K562 (cell line): ENCODE data around the gene IRAK2. TPM values are rescaled to one million over a fixed set of nuclear protein-coding genes. Genes with fewer than 3 reads are reported as not detected.

Experiments used
- ATAC-seq: fragments of 200-7000 bp; cut with Tn5 transposase; 3 replicates; pipeline ENCODE4 v1.9.1; 2020; ENCODE audit warnings: moderate library complexity
- BruUV-seq: library from RNA; stranded (reverse); fragments of 400-500 nt; replicated peaks from 2 replicates; lab custom pipeline; 2021; lab: Mats Ljungman, UMichigan
- CTCF ChIA-PET: fragments of 300-600 bp; formaldehyde crosslinking; extraction: SDS; loops from one replicate; lab custom pipeline; 2021; ENCODE audit warnings: low intra/inter-chr PET ratio; lab: Yijun Ruan, JAX
- POLR2A ChIA-PET: fragments of 300-600, 350-650 bp; sonication (Branson Sonifier 250); formaldehyde crosslinking; extraction: SDS; loops from one replicate; lab custom pipeline; 2021; ENCODE audit warnings: antibody characterized with exemption, inconsistent platforms; lab: Yijun Ruan, JAX
- DNase-seq, 4 experiments: peaks; one replicate each; pipeline versions ENCODE4 v3.0.0 to v3.0.0-alpha.2; 2011 to 2018; ENCODE audit warnings: low spot score in 3 of 4, mixed read lengths in 3 of 4; ENCODE audit errors: extremely low read depth in 1 of 4
- FAIRE-seq: peaks from 2 replicates; lab custom pipeline; 2011; peaks lifted over from hg19 to GRCh38; lab: Jason Lieb, UNC
- H2AFZ ChIP-seq: 2 replicates; pipeline ENCODE4 v1.6.0; 2011; ENCODE audit warnings: low read depth, low read length, control low read depth, inconsistent platforms
- H3K27ac ChIP-seq: fragments of 200-600 bp; 3 replicates; pipeline ENCODE4 v1.8.0; 2011; ENCODE audit warnings: low read depth, mild to moderate bottlenecking, control low read depth, inconsistent platforms, low read length, moderate library complexity, mixed read lengths; ENCODE audit errors: extremely low read depth
- H3K27me3 ChIP-seq, 2 experiments: fragments of 300-600 bp in 1 of 2; 2 replicates in 1 of 2; 3 replicates in 1 of 2; pipeline versions ENCODE4 v1.6.0 to v1.8.0; 2011; ENCODE audit warnings: inconsistent platforms in 2 of 2, low read length in 2 of 2, mild to moderate bottlenecking in 1 of 2, mixed read lengths in 1 of 2, moderate library complexity in 1 of 2; ENCODE audit not compliant: control insufficient read depth in 2 of 2, insufficient read depth in 2 of 2
- H3K36me3 ChIP-seq: fragments of 300-600 bp; 3 replicates; pipeline ENCODE4 v1.8.0; 2011; ENCODE audit warnings: mild to moderate bottlenecking, low read length, inconsistent platforms; ENCODE audit not compliant: control insufficient read depth, insufficient read depth
- H3K4me1 ChIP-seq, 2 experiments: fragments of 200-600 bp in 1 of 2; replicated peaks in 1 of 2; 2 replicates in 1 of 2; 3 replicates in 1 of 2; pipeline versions ENCODE4 v1.5.1 to v1.8.0; 2011; ENCODE audit warnings: inconsistent platforms in 2 of 2, low read length in 2 of 2, mild to moderate bottlenecking in 1 of 2, mixed read lengths in 1 of 2, moderate library complexity in 1 of 2; ENCODE audit not compliant: control insufficient read depth in 2 of 2, insufficient read depth in 2 of 2
- H3K4me2 ChIP-seq: 2 replicates; pipeline ENCODE4 v1.6.1; 2011; ENCODE audit warnings: low read length, control low read depth, inconsistent platforms, mixed read lengths; ENCODE audit not compliant: insufficient read depth
- H3K4me3 ChIP-seq: fragments of 200-600 bp; sonication (generic), shearing (Covaris generic); 2 replicates; pipeline ENCODE4 v1.5.1; 2016; ENCODE audit warnings: control low read depth, inconsistent platforms
- H3K79me2 ChIP-seq: fragments of 200-600 bp; 3 replicates; pipeline ENCODE4 v1.8.0; 2011; ENCODE audit warnings: low read length, inconsistent platforms; ENCODE audit not compliant: control insufficient read depth, insufficient read depth
- H3K9ac ChIP-seq, 2 experiments: 2 replicates each; pipeline versions ENCODE4 v1.6.0 to v1.6.1; 2011; ENCODE audit warnings: low read depth in 2 of 2, low read length in 2 of 2, control low read depth in 1 of 2, inconsistent platforms in 1 of 2, mild to moderate bottlenecking in 1 of 2, mixed read lengths in 1 of 2; ENCODE audit not compliant: insufficient read depth in 1 of 2
- H3K9me1 ChIP-seq: one replicate; pipeline ENCODE4 v1.6.0; 2011; ENCODE audit warnings: inconsistent platforms, mild to moderate bottlenecking, low read length, moderate library complexity; ENCODE audit not compliant: control insufficient read depth, insufficient read depth
- H3K9me3 ChIP-seq: replicated peaks from 2 replicates; pipeline ENCODE4 v1.5.1; 2011; ENCODE audit warnings: low read depth, low read length, inconsistent platforms; ENCODE audit not compliant: control insufficient read depth, insufficient read depth
- H4K20me1 ChIP-seq: replicated peaks from 2 replicates; pipeline ENCODE4 v1.6.1; 2011; ENCODE audit warnings: low read length, inconsistent platforms, mixed read lengths; ENCODE audit not compliant: control insufficient read depth, insufficient read depth
- CHD2 ChIP-seq: IDR thresholded peaks from 2 replicates; pipeline ENCODE4 v1.6.1; 2011; ENCODE audit warnings: low read depth, low read length
- DPF2 ChIP-seq: fragments of 450-650 bp; IDR thresholded peaks from 2 replicates; pipeline ENCODE4 v1.6.1; 2016
- HLTF ChIP-seq: fragments of 450-650 bp; IDR thresholded peaks from 2 replicates; pipeline ENCODE4 v1.6.1; 2016
- HNRNPK ChIP-seq: fragments of 200-400 bp; formaldehyde crosslinking; IDR thresholded peaks from one replicate; pipeline ENCODE4 v1.6.1; 2018; ENCODE audit warnings: mild to moderate bottlenecking, low read depth, low read length; ENCODE audit not compliant: poor library complexity, severe bottlenecking
- NFIC ChIP-seq: fragments of 450-650 bp; IDR thresholded peaks from 2 replicates; pipeline ENCODE4 v1.6.1; 2017; ENCODE audit warnings: mild to moderate bottlenecking, inconsistent platforms
- PHB ChIP-seq: fragments of 250-450 bp; sonication (Bioruptor Pico); IDR thresholded peaks from 2 replicates; pipeline ENCODE4 v1.5.0; 2021
- WGBS: fragments of 100-300 bp; shearing (Covaris generic); methylation state at CpG from one replicate; pipeline ENCODE4 v1.1.6; 2016; ENCODE audit warnings: low coverage, mixed read lengths; ENCODE audit not compliant: insufficient coverage; ENCODE audit errors: missing lambda C conversion rate; 5-methylcytosine and 5-hydroxymethylcytosine counted together
- in situ Hi-C: fragments of 300-500 bp; cut with MboI; formaldehyde crosslinking; loops from 4 replicates; pipeline ENCODE4 v1.15.0; 2018; ENCODE audit warnings: inconsistent platforms, mixed read lengths
- intact Hi-C: fragments of 100-400 bp; cut with micrococcal nuclease; formaldehyde crosslinking; loops from 2 replicates; pipeline ENCODE4 v1.14.2; 2022
- polyA plus RNA-seq, 8 experiments: library from polyadenylated mRNA; depleted of rRNA in 4 of 8; stranded (reverse) in 5 of 8; unstranded in 3 of 8; fragments of >200 nt; fragmentation: Nextera tagmentation in 2 of 8; fragmentation: Illumina TruSeq in 1 of 8; extraction: Ambion mirVana in 2 of 8; extraction: Trizol in 1 of 8; gene quantifications; 2 replicates each; pipeline versions ENCODE4 v1.2.1 to v1.2.3, GENCODE V29; 2011 to 2014; ENCODE audit warnings: inconsistent platforms in 1 of 8, missing spikeins in 1 of 8
- total RNA-seq, 7 experiments: library from RNA; depleted of rRNA in 6 of 7; stranded (reverse); fragments of >200 nt in 6 of 7; fragmentation: Illumina TruSeq in 2 of 7; extraction: Trizol in 2 of 7; gene quantifications; 2 replicates each; pipeline versions ENCODE4 v1.2.1 to v1.2.3, GENCODE V29; 2011 to 2021; ENCODE audit warnings: low replicate concordance in 1 of 7
- TF ChIP-seq, protein P1 (sequence below): fragments of 450-650 bp; formaldehyde crosslinking; IDR thresholded peaks from 2 replicates; pipeline ENCODE4 v1.4.0; 2020; ENCODE audit warnings: mild to moderate bottlenecking, mixed read lengths

The IRAK2 gene
- total and polyA plus RNA-seq, 9 of the 15 experiments (the other 6 are each of a cell fraction or from before 2014, with no cell fraction given), result 0.42 to 4.4 (median 2.7) TPM

DNA sequence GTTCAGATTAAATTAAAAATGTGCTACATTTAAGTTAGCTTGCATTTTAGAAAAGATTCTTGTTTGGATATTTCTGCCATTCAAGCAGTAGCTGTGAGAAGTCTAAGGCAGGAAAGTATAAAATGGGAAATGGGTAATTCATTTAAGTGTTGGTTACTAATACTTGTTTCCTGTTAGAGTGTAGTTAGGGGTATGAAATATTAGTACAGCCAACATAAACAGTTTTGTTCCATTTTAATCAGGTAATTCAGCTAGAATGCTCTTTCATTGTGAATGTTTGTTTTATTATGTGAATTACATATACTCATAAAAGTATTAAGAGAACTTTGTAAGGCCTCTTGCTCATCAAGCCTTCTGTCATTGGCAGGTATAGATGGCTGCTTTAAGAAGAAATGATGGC, 103.4 kb downstream of the IRAK2 start (continued):
- TF ChIP-seq CHD2 (no peak), HNRNPK (no peak), DPF2 (no peak), PHB (CRISPR knock-in tag) (no peak), HLTF (no peak)

DNA sequence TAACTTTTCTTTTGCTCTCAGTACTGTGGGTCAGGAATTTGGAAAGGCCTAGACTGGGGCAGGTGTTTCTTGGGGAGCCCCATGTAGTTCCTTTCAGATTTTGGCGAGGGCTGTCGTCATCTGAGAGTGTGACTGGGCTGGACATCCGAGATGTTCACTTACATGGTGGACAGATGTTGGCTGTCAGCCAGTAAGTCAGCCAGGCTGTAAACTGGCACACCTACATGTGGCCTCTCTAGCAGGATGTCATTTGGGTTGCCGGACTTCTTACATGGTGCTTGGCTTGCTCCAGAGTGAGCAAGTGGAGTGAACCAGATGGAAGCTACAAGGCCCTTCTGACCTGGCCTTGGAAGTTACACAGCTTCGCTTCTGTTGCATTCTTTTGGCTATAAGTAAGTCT, 104.2 kb downstream of the IRAK2 start:
- H3K36me3 ChIP-seq, result peaks cover 88% of the 10 kb centered on the region
- in situ Hi-C loops (no loop called here), intact Hi-C loops (no loop called here)
- no peak overlapping the region for H3K9ac ChIP-seq
- no peak overlapping the region for H3K4me2 ChIP-seq
- H3K27me3 ChIP-seq, result no peaks in the 10 kb centered on the region
- H3K4me3 ChIP-seq, result no peak overlapping the region
- peak; percentile 36; the same call in 1 of the 2 replicates for TF ChIP-seq NFIC
- TF ChIP-seq, protein P1, sequence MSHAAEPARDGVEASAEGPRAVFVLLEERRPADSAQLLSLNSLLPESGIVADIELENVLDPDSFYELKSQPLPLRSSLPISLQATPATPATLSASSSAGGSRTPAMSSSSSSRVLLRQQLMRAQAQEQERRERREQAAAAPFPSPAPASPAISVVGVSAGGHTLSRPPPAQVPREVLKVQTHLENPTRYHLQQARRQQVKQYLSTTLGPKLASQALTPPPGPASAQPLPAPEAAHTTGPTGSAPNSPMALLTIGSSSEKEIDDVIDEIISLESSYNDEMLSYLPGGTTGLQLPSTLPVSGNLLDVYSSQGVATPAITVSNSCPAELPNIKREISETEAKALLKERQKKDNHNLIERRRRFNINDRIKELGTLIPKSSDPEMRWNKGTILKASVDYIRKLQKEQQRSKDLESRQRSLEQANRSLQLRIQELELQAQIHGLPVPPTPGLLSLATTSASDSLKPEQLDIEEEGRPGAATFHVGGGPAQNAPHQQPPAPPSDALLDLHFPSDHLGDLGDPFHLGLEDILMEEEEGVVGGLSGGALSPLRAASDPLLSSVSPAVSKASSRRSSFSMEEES (CRISPR knock-in tag), result no peak
- ATAC-seq (no peak), DNase-seq (no peak), FAIRE-seq (no peak)
- peaks cover 86% of the 10 kb centered on the region for H3K79me2 ChIP-seq
- H2AFZ ChIP-seq, result no peak overlapping the region
- no peaks in the 10 kb centered on the region for H3K9me1 ChIP-seq
- no peak overlapping the region for H3K27ac ChIP-seq
- H3K4me1 ChIP-seq, result peaks cover 2 to 16% of the 10 kb centered on the region in 2 experiments; a peak in 3 of 5 replicates
- H3K9me3 ChIP-seq, result no peaks in the 10 kb centered on the region
- 94% methylated on average over 5 of the region's 5 CpGs for WGBS
- H4K20me1 ChIP-seq, result peaks cover 4% of the 10 kb centered on the region; the same call in 1 of the 2 replicates
- CTCF ChIA-PET, result no interaction called here
- POLR2A ChIA-PET, result interaction anchor here (0.6 to 1.7 kb wide), 2 partner anchors 14 to 65 kb away, joined by 4 read pairs; no protein-coding TSS in a partner anchor
- BruUV-seq, result no TSS peak
